ENCODE data around the gene EOMES.

The EOMES gene

GRCh38 chr3:27678234-27678633, 43.9 kb downstream of the EOMES start:
- FAIRE-seq = no peak

- no peak for FAIRE-seq
These were observed 44.6 kb downstream of the EOMES start for GRCh38 chr3:27677565-27677964.

- no peak for FAIRE-seq
These were observed 46.8 kb downstream of the EOMES start for GRCh38 chr3:27675287-27675686.

- FAIRE-seq = no peak
These were observed 48.4 kb downstream of the EOMES start for GRCh38 chr3:27673701-27674100.

GRCh38 chr3:27671101-27671500, 51.0 kb downstream of the EOMES start:
- FAIRE-seq = no peak

GRCh38 chr3:27670619-27671018, 51.5 kb downstream of the EOMES start:
- FAIRE-seq = no peak

GRCh38 chr3:27669591-27669990, 52.5 kb downstream of the EOMES start:
- FAIRE-seq = no peak

GRCh38 chr3:27667751-27668150, 54.4 kb downstream of the EOMES start:
- no peak for FAIRE-seq

- FAIRE-seq = no peak
These were observed 55.4 kb downstream of the EOMES start for GRCh38 chr3:27666708-27667107.

- FAIRE-seq = no peak
These were observed 55.9 kb downstream of the EOMES start for GRCh38 chr3:27666272-27666671.

Data from islet of Langerhans (tissue), 1 donor.